HT1080 (cell line): ENCODE data around the gene GUCY1A1. TPM values are rescaled to one million over a fixed set of nuclear protein-coding genes. Genes with fewer than 3 reads are reported as not detected.

Experiments
- DNase-seq: peaks from one replicate; pipeline ENCODE4 v3.0.0-alpha.2; 2015; ENCODE audit warnings: low read depth
- total RNA-seq: library from RNA; depleted of rRNA; stranded (reverse); fragments of >200 nt; shearing (Covaris generic); gene quantifications from 2 replicates; pipeline ENCODE4 v1.2.3, GENCODE V29; 2014

Gene GUCY1A1
- total RNA-seq, 1 experiment from 2014 or later = 1.00 TPM

GRCh38 chr4:155734951-155735350 lies 68.3 kb downstream of the GUCY1A1 start:
- DNase-seq = no peak

- DNase-seq = no peak
These were observed 68.8 kb downstream of the GUCY1A1 start for GRCh38 chr4:155735496-155735895.

- no peak for DNase-seq
These were observed 71.9 kb downstream of the GUCY1A1 start for GRCh38 chr4:155738548-155738947.

- DNase-seq = no peak
These were observed 74.9 kb downstream of the GUCY1A1 start for GRCh38 chr4:155741546-155741945.

- no peak for DNase-seq
These were observed 75.8 kb downstream of the GUCY1A1 start for GRCh38 chr4:155742310-155743015.

- DNase-seq = no peak
These were observed 79.3 kb downstream of the GUCY1A1 start for GRCh38 chr4:155745984-155746383.

GRCh38 chr4:155748039-155748438 lies 81.4 kb downstream of the GUCY1A1 start:
- DNase-seq = no peak

- DNase-seq = no peak
These were observed 82.4 kb downstream of the GUCY1A1 start for GRCh38 chr4:155749041-155749440.

- no peak for DNase-seq
These were observed 84.9 kb downstream of the GUCY1A1 start for GRCh38 chr4:155751569-155751968.

- no peak for DNase-seq
These were observed 91.2 kb downstream of the GUCY1A1 start for GRCh38 chr4:155757745-155758265.

GRCh38 chr4:155758481-155759371 lies 92.1 kb downstream of the GUCY1A1 start, which contains the start of gene GUCY1B1:
Gene GUCY1B1, plus strand, starts transcription at chr4:155759021. Its CDS starts 120 bp downstream, at chr4:155759141.
- DNase-seq = peak; percentile 96

- no peak for DNase-seq
These were observed 93.0 kb downstream of the GUCY1A1 start for GRCh38 chr4:155759372-155760252.

- no peak for DNase-seq
These were observed 94.4 kb downstream of the GUCY1A1 start for GRCh38 chr4:155761047-155761446.

GRCh38 chr4:155761916-155762315 lies 95.3 kb downstream of the GUCY1A1 start:
- no peak for DNase-seq

GRCh38 chr4:155762334-155762733 lies 95.7 kb downstream of the GUCY1A1 start:
- no peak for DNase-seq

GRCh38 chr4:155763551-155763950 lies 96.9 kb downstream of the GUCY1A1 start:
- no peak for DNase-seq

GRCh38 chr4:155765149-155765548 lies 98.5 kb downstream of the GUCY1A1 start:
- DNase-seq = no peak

GRCh38 chr4:155766622-155767021 lies 100.0 kb downstream of the GUCY1A1 start:
- no peak for DNase-seq

- no peak for DNase-seq
These were observed 101.7 kb downstream of the GUCY1A1 start for GRCh38 chr4:155768370-155768769.

- no peak for DNase-seq
These were observed 102.4 kb downstream of the GUCY1A1 start for GRCh38 chr4:155769090-155769489.
